Subcutaneous adipose tissue (tissue), 4 donors: ENCODE results near the gene SLC6A11. TPM values are rescaled to one million over a fixed set of nuclear protein-coding genes. Genes with fewer than 3 reads are reported as not detected.

Experiments
- total RNA-seq, 4 donors: library from RNA; depleted of rRNA; stranded (reverse); fragments of >200 nt; gene quantifications; one replicate each; pipeline ENCODE4 v1.1.0, GENCODE V29; 2016
- TF ChIP-seq, protein P1 (sequence below): fragments of 450-650 bp; IDR thresholded peaks from one replicate; pipeline ENCODE4 v1.5.1; 2016; ENCODE audit warnings: low read depth, mild to moderate bottlenecking, control low read depth, antibody characterized with exemption, moderate library complexity

Gene SLC6A11
- total RNA-seq, 4 donors from 2014 or later: 0.16 TPM; not detected in 3

DNA sequence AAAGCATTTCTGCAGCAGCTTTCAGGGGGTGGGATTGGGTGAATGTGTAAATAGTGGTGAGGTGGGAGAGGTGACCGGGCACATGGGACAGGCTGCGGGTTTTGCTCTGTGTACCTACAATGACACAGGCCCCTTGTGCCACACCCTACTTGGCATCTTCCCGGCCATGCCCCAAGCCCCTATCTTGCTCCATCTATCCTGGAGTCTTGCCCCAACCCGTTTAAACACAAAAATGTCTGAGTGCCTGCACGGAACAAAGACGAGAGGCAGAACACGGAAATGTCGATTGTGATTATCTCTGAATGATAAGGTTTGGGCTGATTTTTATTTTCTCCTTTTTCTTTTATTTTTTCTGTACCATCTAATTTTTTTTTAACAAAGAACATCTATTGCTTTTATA lies 130.5 kb downstream of the SLC6A11 start:
- TF ChIP-seq, protein P1, sequence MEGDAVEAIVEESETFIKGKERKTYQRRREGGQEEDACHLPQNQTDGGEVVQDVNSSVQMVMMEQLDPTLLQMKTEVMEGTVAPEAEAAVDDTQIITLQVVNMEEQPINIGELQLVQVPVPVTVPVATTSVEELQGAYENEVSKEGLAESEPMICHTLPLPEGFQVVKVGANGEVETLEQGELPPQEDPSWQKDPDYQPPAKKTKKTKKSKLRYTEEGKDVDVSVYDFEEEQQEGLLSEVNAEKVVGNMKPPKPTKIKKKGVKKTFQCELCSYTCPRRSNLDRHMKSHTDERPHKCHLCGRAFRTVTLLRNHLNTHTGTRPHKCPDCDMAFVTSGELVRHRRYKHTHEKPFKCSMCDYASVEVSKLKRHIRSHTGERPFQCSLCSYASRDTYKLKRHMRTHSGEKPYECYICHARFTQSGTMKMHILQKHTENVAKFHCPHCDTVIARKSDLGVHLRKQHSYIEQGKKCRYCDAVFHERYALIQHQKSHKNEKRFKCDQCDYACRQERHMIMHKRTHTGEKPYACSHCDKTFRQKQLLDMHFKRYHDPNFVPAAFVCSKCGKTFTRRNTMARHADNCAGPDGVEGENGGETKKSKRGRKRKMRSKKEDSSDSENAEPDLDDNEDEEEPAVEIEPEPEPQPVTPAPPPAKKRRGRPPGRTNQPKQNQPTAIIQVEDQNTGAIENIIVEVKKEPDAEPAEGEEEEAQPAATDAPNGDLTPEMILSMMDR: no peak

GRCh38 chr3:10948326-10948725 lies 132.3 kb downstream of the SLC6A11 start:
- TF ChIP-seq, protein P1: no peak

GRCh38 chr3:10949197-10949596 lies 133.2 kb downstream of the SLC6A11 start:
- TF ChIP-seq, protein P1: no peak

- TF ChIP-seq, protein P1: no peak
Measured at GRCh38 chr3:10950476-10951294, 134.7 kb downstream of the SLC6A11 start.

DNA sequence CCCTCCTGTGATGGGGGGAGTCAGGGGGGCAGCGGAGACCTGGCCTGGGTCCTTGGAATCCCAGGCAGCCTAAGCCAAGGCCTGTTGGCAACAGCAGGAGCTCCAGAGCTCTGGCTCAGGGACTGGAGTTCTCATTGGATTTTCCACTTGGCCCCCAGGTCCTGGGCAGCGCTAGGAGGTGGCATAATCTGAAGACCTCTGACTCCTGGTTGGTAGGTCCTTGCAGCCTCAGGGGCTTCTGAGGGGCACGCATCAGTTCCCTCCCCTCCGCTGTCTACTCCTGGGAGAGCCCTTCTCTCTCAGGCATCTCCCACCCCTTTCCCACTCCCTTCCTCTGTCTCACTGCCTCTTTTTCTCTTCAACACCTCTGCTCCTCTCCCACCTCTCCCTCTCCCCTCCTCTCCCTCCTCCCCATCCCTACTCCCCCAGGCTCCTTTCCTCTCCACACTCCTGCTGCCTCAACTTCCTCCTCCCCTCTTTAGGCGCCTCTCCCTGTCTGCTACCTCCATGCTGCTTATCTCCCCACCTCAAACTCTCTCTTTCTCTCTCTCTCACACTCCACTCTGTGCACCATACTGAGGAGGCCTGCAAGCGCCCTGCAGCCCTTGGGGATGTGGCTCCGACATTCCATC lies 135.4 kb downstream of the SLC6A11 start:
- TF ChIP-seq, protein P1: no peak

DNA sequence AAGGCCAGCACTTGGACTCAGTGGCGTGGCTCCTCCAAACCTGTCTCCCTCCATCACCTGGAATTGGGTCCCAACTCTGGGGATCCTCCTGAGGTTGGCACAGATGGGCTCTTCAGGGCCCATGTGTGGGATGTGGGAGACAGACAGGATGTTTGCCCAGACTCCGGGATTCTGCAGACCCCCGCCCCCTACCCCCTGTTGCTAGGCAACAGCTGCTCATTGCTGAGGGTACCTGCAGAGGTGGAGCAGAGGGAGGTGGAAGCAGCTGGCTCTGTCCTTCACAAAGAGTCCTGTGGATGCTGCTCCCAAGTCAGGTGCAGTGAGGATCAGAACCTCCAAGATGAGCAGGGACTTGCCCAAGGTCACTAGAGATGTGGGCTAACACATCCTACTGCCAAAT lies 136.5 kb downstream of the SLC6A11 start:
- TF ChIP-seq, protein P1: no peak

DNA sequence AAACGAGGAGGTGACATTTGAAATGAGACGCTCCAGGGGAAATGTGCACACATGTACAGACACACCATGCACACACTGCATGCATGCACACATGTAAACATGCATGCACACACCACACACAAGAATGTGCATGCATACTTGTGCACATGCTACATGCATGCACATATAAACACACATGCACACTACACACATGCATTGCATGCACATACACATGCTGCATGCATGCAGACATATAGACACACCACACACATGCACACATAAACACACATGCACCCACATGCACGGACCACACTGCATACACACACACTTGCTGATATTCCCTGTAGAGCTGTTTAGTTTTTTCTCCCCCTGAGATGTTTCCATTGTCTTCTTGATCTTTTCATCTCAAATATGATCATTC lies 138.7 kb downstream of the SLC6A11 start:
- TF ChIP-seq, protein P1: no peak
